Measurements from ENCODE around the gene MTRF1L. TPM values are rescaled to one million over a fixed set of nuclear protein-coding genes. Genes with fewer than 3 reads are reported as not detected.

The MTRF1L gene
- polyA plus RNA-seq, 1 donor (not counting 4 experiments of a cell fraction or from before 2014, with no cell fraction given): 19.0 TPM

DNA sequence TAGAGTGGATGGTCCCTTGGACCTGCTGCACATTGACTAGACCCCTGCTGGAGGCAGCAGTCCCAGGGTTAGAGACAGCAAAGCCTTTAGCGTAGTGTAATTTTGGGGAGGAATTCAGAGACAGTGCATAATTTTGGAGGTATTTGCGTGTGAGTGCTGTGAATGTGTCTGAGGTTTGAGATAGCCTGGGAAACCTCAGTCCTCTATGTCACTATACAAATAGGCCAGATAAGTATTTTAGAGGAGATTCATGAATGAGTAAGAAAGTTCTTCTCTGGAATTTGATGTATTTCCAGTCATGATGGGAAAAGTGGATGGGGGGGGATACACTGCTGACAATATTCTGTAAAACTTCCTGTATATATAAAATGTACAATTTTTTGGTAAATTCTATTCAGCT lies 25.8 kb upstream of the MTRF1L start:
- TF ChIP-seq, protein P1, sequence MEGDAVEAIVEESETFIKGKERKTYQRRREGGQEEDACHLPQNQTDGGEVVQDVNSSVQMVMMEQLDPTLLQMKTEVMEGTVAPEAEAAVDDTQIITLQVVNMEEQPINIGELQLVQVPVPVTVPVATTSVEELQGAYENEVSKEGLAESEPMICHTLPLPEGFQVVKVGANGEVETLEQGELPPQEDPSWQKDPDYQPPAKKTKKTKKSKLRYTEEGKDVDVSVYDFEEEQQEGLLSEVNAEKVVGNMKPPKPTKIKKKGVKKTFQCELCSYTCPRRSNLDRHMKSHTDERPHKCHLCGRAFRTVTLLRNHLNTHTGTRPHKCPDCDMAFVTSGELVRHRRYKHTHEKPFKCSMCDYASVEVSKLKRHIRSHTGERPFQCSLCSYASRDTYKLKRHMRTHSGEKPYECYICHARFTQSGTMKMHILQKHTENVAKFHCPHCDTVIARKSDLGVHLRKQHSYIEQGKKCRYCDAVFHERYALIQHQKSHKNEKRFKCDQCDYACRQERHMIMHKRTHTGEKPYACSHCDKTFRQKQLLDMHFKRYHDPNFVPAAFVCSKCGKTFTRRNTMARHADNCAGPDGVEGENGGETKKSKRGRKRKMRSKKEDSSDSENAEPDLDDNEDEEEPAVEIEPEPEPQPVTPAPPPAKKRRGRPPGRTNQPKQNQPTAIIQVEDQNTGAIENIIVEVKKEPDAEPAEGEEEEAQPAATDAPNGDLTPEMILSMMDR (optimal IDR thresholded peaks at IDR 0.05 in 1 of 3, IDR thresholded peaks at IDR 0.05 in 1 of 3, conservative IDR thresholded peaks at IDR 0.05 in 1 of 3; ENCODE audit: extremely low read depth in 1 of 3, insufficient read depth in 2 of 3, low read length in 3 of 3): no peak
- FAIRE-seq (no peak), DNase-seq (ENCODE audit: low read depth, low spot score) (no peak)
- no peaks in the 10 kb centered on the region for H3K27me3 ChIP-seq (ENCODE audit: control insufficient read depth, extremely low read depth, insufficient read depth, low read length)
- H3K27ac ChIP-seq (ENCODE audit: control insufficient read depth, insufficient read depth, low read length): no peak overlapping the region
- H3K9ac ChIP-seq (ENCODE audit: control insufficient read depth, extremely low read depth, insufficient read depth, low read length): no peak overlapping the region
- H3K9me1 ChIP-seq (ENCODE audit: control insufficient read depth, extremely low read depth, insufficient read depth, low read length): no peaks in the 10 kb centered on the region
- H3K4me1 ChIP-seq (ENCODE audit: control insufficient read depth, extremely low read depth, insufficient read depth, low read length): no peaks in the 10 kb centered on the region
- no peaks in the 10 kb centered on the region for H3K79me2 ChIP-seq (ENCODE audit: control insufficient read depth, insufficient read depth, low read length)
- no peak overlapping the region for H2AFZ ChIP-seq (ENCODE audit: control insufficient read depth, low read length)
- no peaks in the 10 kb centered on the region for H3K9me3 ChIP-seq (ENCODE audit: control insufficient read depth, low read depth, low read length)
- no peaks in the 10 kb centered on the region for H3K36me3 ChIP-seq (ENCODE audit: control insufficient read depth in 2 of 2, extremely low read depth in 1 of 2, insufficient read depth in 2 of 2, low read length in 2 of 2)
- dilution Hi-C loops (cut with MboI; ENCODE audit: extremely low pct_ligation_motif_present, low sequenced_read_pairs): loop anchor here (25.0 kb wide), 1 partner anchor 184 kb away; no protein-coding TSS in a partner anchor
- no peaks in the 10 kb centered on the region for H4K20me1 ChIP-seq (ENCODE audit: control insufficient read depth, extremely low read depth, insufficient read depth, low read length)
- no peak overlapping the region for H3K4me3 ChIP-seq (ENCODE audit: control insufficient read depth in 2 of 3, extremely low read depth in 1 of 3, insufficient read depth in 2 of 3, low read depth in 1 of 3, low read length in 3 of 3)
- H3K4me2 ChIP-seq (ENCODE audit: control insufficient read depth, extremely low read depth, insufficient read depth, low read depth, low read length): no peak overlapping the region

DNA sequence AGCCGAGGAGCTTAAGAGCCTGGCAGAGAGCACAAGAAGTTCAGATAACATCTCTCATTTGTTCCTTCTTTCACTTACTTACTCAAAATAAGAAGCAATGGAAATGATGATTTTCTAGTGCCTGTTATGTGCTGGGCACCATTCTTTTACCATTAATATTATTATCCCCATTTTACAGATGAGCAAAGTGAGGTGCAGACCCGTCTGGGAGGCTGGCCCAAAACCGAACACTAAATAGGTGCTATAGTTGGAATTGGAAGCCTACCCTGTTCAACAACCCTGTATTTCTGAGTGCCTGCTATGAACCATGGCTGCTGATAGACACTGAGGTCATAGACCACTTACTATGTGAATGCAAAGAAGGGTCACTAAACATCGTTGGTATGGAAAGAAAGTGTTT lies 25.0 kb upstream of the MTRF1L start:
- H3K4me2 ChIP-seq (ENCODE audit: control insufficient read depth, extremely low read depth, insufficient read depth, low read depth, low read length): no peak overlapping the region
- no peaks in the 10 kb centered on the region for H3K36me3 ChIP-seq (ENCODE audit: control insufficient read depth in 2 of 2, extremely low read depth in 1 of 2, insufficient read depth in 2 of 2, low read length in 2 of 2)
- DNase-seq (ENCODE audit: low read depth, low spot score) (no peak), FAIRE-seq (no peak)
- H3K9me3 ChIP-seq (ENCODE audit: control insufficient read depth, low read depth, low read length): no peaks in the 10 kb centered on the region
- H3K27ac ChIP-seq (ENCODE audit: control insufficient read depth, insufficient read depth, low read length): no peak overlapping the region
- no peaks in the 10 kb centered on the region for H3K27me3 ChIP-seq (ENCODE audit: control insufficient read depth, extremely low read depth, insufficient read depth, low read length)
- no peak overlapping the region for H3K9ac ChIP-seq (ENCODE audit: control insufficient read depth, extremely low read depth, insufficient read depth, low read length)
- H2AFZ ChIP-seq (ENCODE audit: control insufficient read depth, low read length): no peak overlapping the region
- no peaks in the 10 kb centered on the region for H3K4me1 ChIP-seq (ENCODE audit: control insufficient read depth, extremely low read depth, insufficient read depth, low read length)
- dilution Hi-C loops (cut with MboI; ENCODE audit: extremely low pct_ligation_motif_present, low sequenced_read_pairs): loop anchor here (25.0 kb wide), 1 partner anchor 185 kb away; no protein-coding TSS in a partner anchor
- TF ChIP-seq, protein P1 (optimal IDR thresholded peaks at IDR 0.05 in 1 of 3, IDR thresholded peaks at IDR 0.05 in 1 of 3, conservative IDR thresholded peaks at IDR 0.05 in 1 of 3; ENCODE audit: extremely low read depth in 1 of 3, insufficient read depth in 2 of 3, low read length in 3 of 3): no peak
- no peak for TF ChIP-seq EZH2 (IDR thresholded peaks at IDR 0.05; ENCODE audit: low read length)
- no peaks in the 10 kb centered on the region for H3K9me1 ChIP-seq (ENCODE audit: control insufficient read depth, extremely low read depth, insufficient read depth, low read length)
- H4K20me1 ChIP-seq (ENCODE audit: control insufficient read depth, extremely low read depth, insufficient read depth, low read length): no peaks in the 10 kb centered on the region
- H3K4me3 ChIP-seq (ENCODE audit: control insufficient read depth in 2 of 3, extremely low read depth in 1 of 3, insufficient read depth in 2 of 3, low read depth in 1 of 3, low read length in 3 of 3): no peak overlapping the region
- no peaks in the 10 kb centered on the region for H3K79me2 ChIP-seq (ENCODE audit: control insufficient read depth, insufficient read depth, low read length)

All from keratinocyte (primary cell).